NCI-H1930 (cell line): Measurements from ENCODE around the gene PSAPL1.

Experiments
- DNase-seq, 2 experiments: peaks; one replicate each; lab custom pipeline; 2025; lab: John Stamatoyannopoulos, UW

Gene PSAPL1

DNA sequence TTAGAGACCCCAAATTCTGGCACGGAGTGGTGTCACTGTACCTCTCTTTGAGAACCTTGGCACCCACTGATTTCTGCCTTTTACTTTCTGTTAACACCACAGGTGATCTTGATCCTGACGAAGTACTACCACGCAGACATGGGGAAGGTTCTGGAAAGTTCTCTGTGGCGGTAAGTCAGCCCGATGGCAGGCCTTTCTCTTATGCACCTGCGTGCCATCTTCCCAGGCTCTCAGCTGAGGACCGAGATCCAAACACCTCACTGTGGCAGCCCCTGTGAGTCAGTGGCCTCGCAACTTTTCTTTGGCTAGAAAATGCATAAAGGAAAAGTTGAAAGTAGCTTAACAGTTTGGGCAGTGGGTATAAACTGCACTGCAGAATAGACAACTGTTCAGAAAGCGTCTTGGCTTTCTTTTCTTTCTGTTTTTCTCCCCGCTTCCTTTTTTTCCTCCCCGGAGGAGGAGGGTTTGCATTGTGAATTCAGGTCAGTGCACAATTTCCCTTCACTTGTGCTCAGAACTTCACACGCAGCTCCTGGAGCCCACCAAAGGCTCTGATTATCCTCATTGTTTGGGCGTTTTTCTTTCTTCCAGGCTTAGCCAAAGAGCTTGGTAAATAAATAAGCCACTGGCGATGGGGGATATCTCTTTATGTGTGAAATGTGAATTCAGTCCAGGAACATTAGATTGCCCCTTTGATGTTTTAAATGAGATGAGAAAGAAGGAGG, 38.4 kb downstream of the PSAPL1 start:
- DNase-seq, result no peak

DNA sequence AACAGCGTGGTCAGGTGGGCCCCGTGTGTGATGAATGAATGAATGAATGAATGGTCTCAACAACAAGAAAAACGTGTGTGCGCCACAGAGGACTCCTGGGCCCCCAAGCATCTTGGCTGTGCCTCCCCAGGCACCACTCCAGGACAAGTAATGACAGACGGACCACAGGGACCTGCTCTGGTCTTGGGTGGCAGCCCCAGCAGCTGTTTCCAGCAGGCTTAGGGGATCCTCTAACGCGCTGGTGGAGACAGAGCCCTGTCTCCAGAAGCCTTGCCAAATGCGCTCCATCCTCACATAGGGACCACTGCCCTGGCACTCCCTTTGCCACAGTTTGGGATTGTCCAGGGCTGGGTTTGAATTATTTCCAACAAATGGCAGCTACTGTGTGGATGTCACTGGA, 39.1 kb downstream of the PSAPL1 start:
- DNase-seq, result no peak

DNA sequence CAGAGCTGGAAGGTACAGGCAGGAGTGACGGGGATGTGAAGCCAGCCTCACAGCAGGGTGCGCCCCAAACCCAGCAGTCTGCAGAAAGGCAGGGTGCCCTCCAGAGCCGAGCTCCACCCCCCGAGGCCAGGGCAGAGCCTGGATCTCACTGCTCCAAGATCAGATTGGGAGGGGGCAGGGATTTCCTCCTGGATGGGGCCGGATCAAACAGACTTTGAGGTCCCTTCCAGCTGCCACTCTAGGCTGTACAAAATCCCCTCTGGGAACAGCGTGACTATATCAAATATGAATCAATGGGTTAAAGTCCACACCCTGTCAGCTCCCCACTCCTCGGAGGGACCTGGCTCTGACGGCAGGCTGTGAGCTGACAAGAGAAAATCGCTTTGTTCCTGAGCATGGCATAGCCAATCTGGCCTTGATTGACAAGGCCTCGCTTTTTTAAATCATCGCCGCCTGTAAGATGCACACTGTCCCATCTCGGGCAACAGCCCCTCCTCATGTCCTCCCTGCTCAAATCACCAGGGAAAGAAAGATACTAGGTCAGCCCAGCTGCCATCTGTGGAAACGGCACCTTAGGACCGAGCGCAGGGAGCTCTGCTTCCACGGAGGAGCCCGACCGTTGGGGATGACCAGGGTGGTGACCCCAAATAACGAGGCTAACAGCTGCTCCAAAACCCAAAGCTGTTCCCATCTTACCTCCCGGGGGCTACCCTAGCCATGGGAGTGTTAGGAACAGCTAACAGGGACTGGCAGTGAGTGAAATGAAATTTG, 39.9 kb downstream of the PSAPL1 start:
- no peak for DNase-seq

- no peak for DNase-seq
Measured at GRCh38 chr4:7393601-7394575, 40.8 kb downstream of the PSAPL1 start.

GRCh38 chr4:7392438-7393421, 42.0 kb downstream of the PSAPL1 start:
- DNase-seq, result peak in 1 of 2 experiments; percentile 13

- no peak for DNase-seq
Measured at GRCh38 chr4:7391637-7392437, 42.9 kb downstream of the PSAPL1 start.

DNA sequence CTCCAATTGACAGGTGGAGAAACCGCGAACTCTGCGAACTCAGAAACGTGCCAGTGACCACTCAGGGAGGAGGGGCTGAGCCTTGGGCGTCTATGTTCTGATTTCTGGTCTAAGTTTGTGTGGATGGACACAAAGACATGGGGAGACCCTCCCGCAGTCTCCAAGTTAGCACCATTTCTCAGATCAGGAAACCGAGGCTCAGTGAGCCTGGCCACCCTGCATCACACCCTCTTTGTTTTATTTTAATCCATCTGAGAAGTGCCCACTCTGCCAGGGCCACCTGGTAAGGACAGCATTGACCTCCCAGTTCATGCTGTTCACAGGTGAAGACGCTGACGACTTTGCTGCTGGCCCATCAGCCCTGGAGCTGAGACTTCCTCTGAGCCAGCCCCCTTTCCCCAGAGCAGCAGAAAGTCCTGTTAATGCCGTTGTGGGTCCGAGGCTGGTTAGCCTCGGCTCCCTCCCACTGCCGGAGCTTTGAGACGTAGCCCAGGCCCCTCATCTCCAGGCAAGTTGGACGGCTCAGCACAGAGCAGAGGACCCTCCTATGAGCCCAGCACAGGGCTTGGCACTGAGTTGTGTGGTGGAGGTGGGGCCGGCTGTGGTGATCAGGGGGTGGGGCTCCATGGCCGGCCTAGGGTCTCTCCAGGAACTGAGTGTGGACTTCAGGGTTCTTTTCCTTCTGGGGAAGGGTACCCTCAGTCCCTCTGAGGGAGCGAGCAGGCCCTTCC, 43.7 kb downstream of the PSAPL1 start:
- no peak for DNase-seq

DNA sequence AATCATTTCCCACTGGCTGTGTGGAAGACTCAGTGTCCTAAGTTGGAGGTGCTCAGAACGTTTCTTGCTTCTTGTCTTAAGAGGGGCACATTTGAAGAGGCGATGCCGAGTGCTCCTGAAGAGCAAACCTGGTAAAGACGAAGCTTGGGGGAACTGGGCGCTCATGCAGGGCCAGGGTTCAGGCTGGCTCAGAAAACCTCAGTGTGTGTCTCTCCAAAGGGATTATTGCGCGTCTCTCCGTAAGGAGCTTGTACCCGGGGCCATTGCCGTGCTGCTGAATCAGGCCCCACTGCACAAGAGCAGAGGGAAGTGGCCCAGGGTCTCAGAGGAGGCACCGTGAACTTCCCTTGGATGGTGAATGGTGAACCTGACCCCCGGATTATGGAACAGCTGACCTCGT, 44.4 kb downstream of the PSAPL1 start:
- no peak for DNase-seq

DNA sequence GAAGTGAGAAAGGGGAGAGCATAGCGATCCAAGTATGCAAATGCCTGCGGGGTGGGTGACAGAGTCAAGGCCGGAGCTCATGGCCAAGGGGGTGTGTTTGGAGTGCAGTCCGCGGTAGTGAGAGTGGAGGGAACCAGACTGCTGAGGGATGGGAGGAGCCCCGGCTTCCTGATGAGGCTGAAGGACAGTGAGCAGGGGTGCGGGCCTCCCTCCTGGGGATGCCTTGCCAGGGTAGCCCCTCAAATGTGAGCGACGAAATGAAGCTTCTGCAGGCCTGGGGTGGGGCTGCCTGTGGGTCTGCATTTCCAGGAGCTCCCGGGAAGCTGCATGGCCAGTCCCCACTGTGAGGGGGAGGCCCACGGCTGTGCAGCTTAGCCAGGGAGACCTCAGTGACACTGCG, 45.0 kb downstream of the PSAPL1 start:
- DNase-seq, result no peak

DNA sequence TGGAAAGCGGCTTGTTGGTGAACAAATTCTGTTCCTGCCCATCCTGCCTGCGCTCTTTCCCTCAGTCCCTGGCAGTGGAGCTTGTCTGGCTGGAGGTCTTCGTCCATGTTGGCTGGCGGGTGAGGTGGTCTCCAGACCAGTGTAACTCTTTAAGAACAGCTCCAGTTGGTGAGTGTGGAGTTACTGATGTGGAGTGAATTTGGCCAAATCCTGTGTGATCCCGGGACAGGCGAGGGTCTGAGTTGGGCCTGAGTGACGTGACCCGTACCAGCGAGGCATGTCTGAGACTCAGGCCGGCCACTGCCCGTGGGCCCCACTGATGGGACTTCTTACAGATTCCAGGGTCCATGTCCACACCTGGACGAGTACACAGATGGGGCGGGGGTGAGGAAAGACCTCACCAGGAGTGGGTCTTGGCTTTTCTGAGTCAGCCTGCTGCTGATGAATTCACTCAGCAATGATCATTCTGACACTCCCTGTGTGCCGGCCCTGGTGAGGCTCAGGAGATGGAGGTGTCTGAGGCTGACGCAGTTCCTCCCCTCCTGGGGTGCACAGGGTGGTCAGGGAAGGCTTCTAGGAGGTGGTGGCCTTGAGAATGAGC, 45.5 kb downstream of the PSAPL1 start:
- DNase-seq, result no peak

- no peak for DNase-seq
Measured at GRCh38 chr4:7388627-7389026, 46.1 kb downstream of the PSAPL1 start.

DNA sequence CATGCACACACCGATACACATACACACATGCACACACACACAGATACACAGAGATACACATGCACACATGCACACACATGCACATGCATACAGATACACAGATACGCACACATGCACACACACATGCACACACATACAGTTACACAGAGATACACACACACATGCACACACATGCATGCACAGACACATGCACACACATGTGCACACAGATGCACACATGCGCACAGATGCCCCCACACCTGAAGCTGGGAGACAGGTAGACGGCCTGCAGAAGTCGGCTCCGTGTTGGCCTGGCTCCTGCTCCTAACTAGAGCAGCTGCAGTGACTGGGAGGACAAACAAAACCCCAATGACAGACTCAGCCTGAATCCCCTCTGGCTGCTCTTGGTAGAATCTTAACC, 46.8 kb downstream of the PSAPL1 start:
- no peak for DNase-seq

- DNase-seq, result no peak
Measured at GRCh38 chr4:7384929-7385890, 49.5 kb downstream of the PSAPL1 start.

DNA sequence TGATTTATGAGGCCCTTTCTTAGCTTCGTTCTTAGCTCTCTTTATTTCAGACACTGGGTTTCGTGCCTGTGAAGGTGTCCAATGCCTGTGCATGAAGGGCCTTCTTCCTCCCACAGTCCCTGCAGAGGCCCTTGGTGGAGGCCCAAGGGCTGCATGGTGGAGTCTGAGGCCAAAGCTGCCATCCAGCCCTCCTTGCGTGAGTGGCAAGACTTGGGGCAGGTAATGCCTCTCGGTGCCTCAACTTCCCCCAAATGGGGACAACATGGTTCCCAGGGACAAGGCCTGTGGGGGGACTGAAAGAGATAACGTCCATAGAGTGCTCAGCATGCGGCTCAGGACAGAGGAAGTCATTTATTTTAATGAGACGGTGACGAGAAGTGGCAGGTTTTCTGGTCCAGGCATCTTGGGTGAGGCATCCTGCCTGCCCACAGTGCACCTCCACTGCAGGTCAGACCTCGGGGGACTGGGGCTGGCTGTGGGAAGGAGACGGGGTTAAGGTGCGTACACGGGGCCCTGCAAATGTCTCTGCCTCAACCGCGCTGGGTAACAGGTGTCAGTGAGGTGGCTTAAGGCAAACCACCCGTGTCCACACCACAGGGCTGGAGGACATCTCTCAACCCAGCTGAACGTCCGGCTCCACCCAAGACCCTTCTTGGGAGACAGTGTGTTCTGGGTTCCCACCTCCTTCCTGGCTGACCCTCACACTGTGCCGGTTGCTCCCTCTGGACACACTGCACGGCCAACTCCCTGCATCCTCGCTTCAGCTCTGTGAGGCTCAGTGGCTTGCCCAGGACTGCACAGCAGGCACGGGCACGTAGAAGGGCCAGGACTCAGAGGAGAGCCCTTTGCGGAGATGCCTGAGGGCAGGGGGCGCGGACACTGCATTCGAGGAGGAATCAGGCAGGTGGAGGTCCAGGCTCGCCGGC, 50.5 kb downstream of the PSAPL1 start:
- DNase-seq, result no peak

- DNase-seq, result no peak
Measured at GRCh38 chr4:7383266-7383665, 51.5 kb downstream of the PSAPL1 start.

- no peak for DNase-seq
Measured at GRCh38 chr4:7382634-7383014, 52.1 kb downstream of the PSAPL1 start.
